A549 (cell line): Measurements from ENCODE around the gene CCDC87. TPM values are rescaled to one million over a fixed set of nuclear protein-coding genes. Genes with fewer than 3 reads are reported as not detected.

Experiments
- BCL3 ChIP-seq: fragments of >200 bp; sonication (Bioruptor Twin); formaldehyde crosslinking; IDR thresholded peaks from 3 replicates; pipeline ENCODE4 v1.6.1; 2016
- CBX2 ChIP-seq: fragments of 200-600 bp; sonication (generic); IDR thresholded peaks from 2 replicates; pipeline ENCODE4 v1.6.1; 2016; ENCODE audit warnings: low read depth, mild to moderate bottlenecking, borderline replicate concordance
- CHD2 ChIP-seq: fragments of 150-350 bp; IDR thresholded peaks from 2 replicates; pipeline ENCODE4 v1.6.1; 2014; ENCODE audit warnings: low read length; ENCODE audit not compliant: partially characterized antibody
- E2F6 ChIP-seq: IDR thresholded peaks from 2 replicates; pipeline ENCODE4 v1.6.1; 2012; ENCODE audit warnings: low read depth, borderline replicate concordance
- EHMT2 ChIP-seq: fragments of 200-600 bp; sonication (generic); IDR thresholded peaks from 2 replicates; pipeline ENCODE4 v1.6.1; 2016; ENCODE audit warnings: antibody characterized with exemption, low read depth, mild to moderate bottlenecking, moderate library complexity
- ELK1 ChIP-seq: fragments of 150-350 bp; IDR thresholded peaks from 2 replicates; pipeline ENCODE4 v1.6.1; 2014; ENCODE audit warnings: low read depth, mild to moderate bottlenecking, low read length
- EP300 ChIP-seq, 2 experiments: fragments of >200 bp; sonication (Bioruptor Twin); formaldehyde crosslinking; IDR thresholded peaks; 2 replicates in 1 of 2; 3 replicates in 1 of 2; pipeline ENCODE4 v1.6.1; 2016 to 2017
- ESRRA ChIP-seq: fragments of 150-350 bp; IDR thresholded peaks from 2 replicates; pipeline ENCODE4 v1.6.1; 2014; ENCODE audit warnings: mild to moderate bottlenecking, low read length, borderline replicate concordance
- FOSB ChIP-seq: fragments of 250-450 bp; sonication (Bioruptor Pico); IDR thresholded peaks from 2 replicates; pipeline ENCODE4 v1.5.0; 2020; ENCODE audit warnings: mild to moderate bottlenecking, moderate library complexity
- FOXS1 ChIP-seq: fragments of 250-450 bp; sonication (Bioruptor Pico); IDR thresholded peaks from 2 replicates; pipeline ENCODE4 v1.5.0; 2020; ENCODE audit warnings: mild to moderate bottlenecking, moderate library complexity
- HES2 ChIP-seq: fragments of >200 bp; sonication (Bioruptor Twin); formaldehyde crosslinking; IDR thresholded peaks from 2 replicates; pipeline ENCODE4 v1.6.1; 2016
- HEYL ChIP-seq: fragments of 250-450 bp; sonication (Bioruptor Pico); IDR thresholded peaks from 2 replicates; pipeline ENCODE4 v1.8.0; 2021; ENCODE audit warnings: mild to moderate bottlenecking, moderate library complexity
- HMGXB4 ChIP-seq: fragments of 250-450 bp; sonication (Bioruptor Pico); IDR thresholded peaks from 2 replicates; pipeline ENCODE4 v1.5.0; 2021; ENCODE audit warnings: mild to moderate bottlenecking, moderate library complexity, borderline replicate concordance
- HOXA7 ChIP-seq: fragments of 250-450 bp; sonication (Bioruptor Pico); IDR thresholded peaks from 2 replicates; pipeline ENCODE4 v1.5.0; 2020; ENCODE audit warnings: mild to moderate bottlenecking, moderate library complexity
- HOXB13 ChIP-seq: fragments of 250-450 bp; sonication (Bioruptor Pico); IDR thresholded peaks from 2 replicates; pipeline ENCODE4 v1.5.0; 2020; ENCODE audit warnings: low read depth, mild to moderate bottlenecking, moderate library complexity
- HOXB5 ChIP-seq: fragments of 250-450 bp; sonication (Bioruptor Pico); IDR thresholded peaks from 2 replicates; pipeline ENCODE4 v1.5.0; 2020; ENCODE audit warnings: mild to moderate bottlenecking, moderate library complexity
- JUN ChIP-seq, 2 experiments: fragments of >200 bp; sonication (Bioruptor Twin); formaldehyde crosslinking; IDR thresholded peaks; 2 replicates in 1 of 2; 3 replicates in 1 of 2; pipeline ENCODE4 v1.6.1; 2016 to 2017
- KDM5A ChIP-seq: fragments of 200-600 bp; sonication (generic); IDR thresholded peaks from 2 replicates; pipeline ENCODE4 v1.6.1; 2016; ENCODE audit warnings: antibody characterized with exemption, mild to moderate bottlenecking
- MAFK ChIP-seq: fragments of 450-650 bp; IDR thresholded peaks from 2 replicates; pipeline ENCODE4 v1.6.1; 2014; ENCODE audit not compliant: partially characterized antibody
- MAZ ChIP-seq: fragments of 150-350 bp; IDR thresholded peaks from 2 replicates; pipeline ENCODE4 v1.6.1; 2014; ENCODE audit warnings: antibody characterized with exemption, low read depth, low read length, borderline replicate concordance
- NFE2L2 ChIP-seq: fragments of 150-350 bp; conservative IDR thresholded peaks from 2 replicates; pipeline ENCODE4 v1.6.1; 2014; ENCODE audit warnings: low read length
- NPAS2 ChIP-seq: fragments of 250-450 bp; sonication (Bioruptor Pico); IDR thresholded peaks from 2 replicates; pipeline ENCODE4 v1.8.0; 2022; ENCODE audit warnings: mild to moderate bottlenecking, moderate library complexity, borderline replicate concordance
- NR3C1 ChIP-seq: fragments of >200 bp; sonication (Bioruptor Twin); formaldehyde crosslinking; IDR thresholded peaks from 3 replicates; pipeline ENCODE4 v1.6.1; 2017
- POLR2AphosphoS2 ChIP-seq: conservative IDR thresholded peaks from 2 replicates; pipeline ENCODE4 v1.6.1; 2012; ENCODE audit warnings: low read length, improper control_type of control experiment, inconsistent platforms
- RAD21 ChIP-seq, 2 experiments: fragments of >200 bp in 1 of 2; sonication (Bioruptor Twin) in 1 of 2; formaldehyde crosslinking in 1 of 2; IDR thresholded peaks in 1 of 2; conservative IDR thresholded peaks in 1 of 2; 2 replicates in 1 of 2; 3 replicates in 1 of 2; pipeline ENCODE4 v1.6.1; 2012 to 2018; ENCODE audit warnings: inconsistent platforms in 1 of 2
- RARB ChIP-seq: fragments of 250-450 bp; sonication (Bioruptor Pico); IDR thresholded peaks from 2 replicates; pipeline ENCODE4 v1.8.0; 2021; ENCODE audit warnings: mild to moderate bottlenecking, moderate library complexity
- RCOR1 ChIP-seq: fragments of 150-350 bp; IDR thresholded peaks from 2 replicates; pipeline ENCODE4 v1.6.1; 2014; ENCODE audit warnings: antibody characterized with exemption, low read length, low read depth
- SREBF2 ChIP-seq: fragments of 450-650 bp; IDR thresholded peaks from 2 replicates; pipeline ENCODE4 v1.6.1; 2014; ENCODE audit warnings: mild to moderate bottlenecking, moderate library complexity
- USF2 ChIP-seq: fragments of 450-650 bp; IDR thresholded peaks from 2 replicates; pipeline ENCODE4 v1.6.1; 2014; ENCODE audit warnings: antibody characterized with exemption
- ZC3H11A ChIP-seq: fragments of 450-650 bp; IDR thresholded peaks from 2 replicates; pipeline ENCODE4 v1.6.1; 2014; ENCODE audit warnings: antibody characterized with exemption, mild to moderate bottlenecking
- ZNF302 ChIP-seq: fragments of 250-450 bp; sonication (Bioruptor Pico); IDR thresholded peaks from 2 replicates; pipeline ENCODE4 v1.9.0; 2021; ENCODE audit warnings: inconsistent platforms, mild to moderate bottlenecking, moderate library complexity
- ZSCAN20 ChIP-seq: fragments of 250-450 bp; sonication (Bioruptor Pico); IDR thresholded peaks from 2 replicates; pipeline ENCODE4 v1.8.0; 2022; ENCODE audit warnings: mild to moderate bottlenecking, moderate library complexity
- polyA plus RNA-seq, 4 experiments: library from polyadenylated mRNA; depleted of rRNA in 3 of 4; stranded (reverse); fragments of >200 nt; fragmentation: RNase III in 1 of 4; extraction: RNeasy Plus Mini Kit Qiagen cat#74134 plus additional on column Dnase treatment in 1 of 4; gene quantifications; 2 replicates in 3 of 4; 3 replicates in 1 of 4; pipeline ENCODE4 v1.2.3, GENCODE V29; 2011 to 2017

CCDC87 gene
- polyA plus RNA-seq, 2 of the 4 experiments (the other 2 are of a cell fraction), result 0.47 to 0.68 TPM

GRCh38 chr11:66638177-66639065 lies 45.6 kb upstream of the CCDC87 start, which contains the start of gene RBM4 (continued):
- TF ChIP-seq HEYL (CRISPR knock-in tag) (no peak), POLR2AphosphoS2 (no peak; the same call in 1 of the 2 replicates), FOSB (CRISPR knock-in tag) (no peak), MAFK (peak; percentile 74), NFE2L2 (no peak), KDM5A (no peak), HOXA7 (CRISPR knock-in tag) (peak; percentile 76; the same call in 1 of the 2 replicates), NR3C1 (no peak), CBX2 (no peak), ZC3H11A (no peak), RAD21 (conservative IDR thresholded peaks at IDR 0.05 in 1 of 2, IDR thresholded peaks at IDR 0.05 in 1 of 2) (no peak), JUN (IDR thresholded peaks at IDR 0.05) (peak; percentile 87 to 88; a peak in 4 of 5 replicates), FOXS1 (CRISPR knock-in tag) (no peak), EHMT2 (no peak), SREBF2 (no peak), ZSCAN20 (CRISPR knock-in tag) (no peak), BCL3 (peak; percentile 88; the same call in 2 of the 3 replicates), RARB (CRISPR knock-in tag) (no peak; the same call in 1 of the 2 replicates), ZNF302 (CRISPR knock-in tag) (no peak), ESRRA (no peak), HOXB5 (CRISPR knock-in tag) (peak; percentile 47; the same call in 1 of the 2 replicates), RCOR1 (no peak), EP300 (IDR thresholded peaks at IDR 0.05) (no peak), HMGXB4 (CRISPR knock-in tag) (peak; percentile 60; the same call in 1 of the 2 replicates), E2F6 (peak; percentile 79; the same call in 1 of the 2 replicates), USF2 (no peak), ELK1 (no peak), HOXB13 (CRISPR knock-in tag) (no peak), CHD2 (peak; percentile 62), HES2 (no peak), MAZ (no peak), NPAS2 (CRISPR knock-in tag) (no peak)
- TF ChIP-seq, all 56 proteins: peak for 20
